Endothelial cell of umbilical vein (primary cell): ENCODE data around the gene DAGLB.

Experiments used
- CTCF ChIP-seq, 2 donors: IDR thresholded peaks; 1 replicate in 1 of 2; 2 replicates in 1 of 2; pipeline ENCODE4 v1.5.1; 2011; ENCODE audit warnings: low read length in 2 of 2, mild to moderate bottlenecking in 2 of 2, moderate library complexity in 2 of 2, control low read depth in 1 of 2, inconsistent platforms in 1 of 2, low read depth in 1 of 2; ENCODE audit not compliant: insufficient read depth in 1 of 2; ENCODE audit errors: extremely low read depth in 1 of 2
- EZH2 ChIP-seq: IDR thresholded peaks from 2 replicates; pipeline ENCODE4 v1.6.1; 2012; ENCODE audit warnings: borderline replicate concordance, low read depth, mild to moderate bottlenecking, moderate library complexity, low read length, inconsistent platforms; ENCODE audit not compliant: severe bottlenecking
- FOS ChIP-seq: IDR thresholded peaks from 2 replicates; pipeline ENCODE4 v1.6.1; 2011; ENCODE audit warnings: mild to moderate bottlenecking, low read length, moderate library complexity, borderline replicate concordance; ENCODE audit not compliant: insufficient read depth
- JUN ChIP-seq: IDR thresholded peaks from 2 replicates; pipeline ENCODE4 v1.6.1; 2011; ENCODE audit warnings: borderline replicate concordance, low read depth; ENCODE audit not compliant: insufficient read length, insufficient read depth
- MAX ChIP-seq: IDR thresholded peaks from 2 replicates; pipeline ENCODE4 v1.6.1; 2011; ENCODE audit not compliant: insufficient read depth, insufficient read length
- MYC ChIP-seq: IDR thresholded peaks from one replicate; pipeline ENCODE4 v1.6.1; 2011; ENCODE audit warnings: mild to moderate bottlenecking, low read depth, low read length
- POLR2A ChIP-seq: IDR thresholded peaks from 2 replicates; pipeline ENCODE4 v1.6.1; 2012; ENCODE audit warnings: low read depth, mild to moderate bottlenecking, control low read depth, low read length
- POLR2AphosphoS5 ChIP-seq: IDR thresholded peaks from 2 replicates; pipeline ENCODE4 v1.6.1; 2012; ENCODE audit warnings: low read depth, mild to moderate bottlenecking, control low read depth, low read length, moderate library complexity; ENCODE audit not compliant: insufficient read depth

DNA sequence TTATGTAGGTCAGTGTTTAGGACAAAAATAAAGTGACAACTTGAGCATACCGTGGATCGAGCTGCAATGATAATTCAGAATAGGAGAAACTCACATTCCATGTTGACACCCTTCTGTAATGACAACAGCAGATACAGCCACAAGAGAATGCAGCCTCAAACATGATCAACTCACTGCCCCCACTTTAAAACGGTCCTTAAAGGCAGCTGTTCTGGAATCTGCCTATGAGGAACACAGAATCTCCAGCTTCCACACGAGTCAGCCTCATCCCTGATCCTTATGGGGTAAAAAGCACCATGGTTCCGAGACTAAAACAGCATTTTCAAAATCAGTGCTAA, 32.5 kb upstream of the DAGLB start:
- TF ChIP-seq CTCF (IDR thresholded peaks at IDR 0.05; ENCODE audit: extremely low read depth in 1 of 2, insufficient read depth in 1 of 2, low read depth in 1 of 2, low read length in 2 of 2), result no peak
- no peak for TF ChIP-seq POLR2A
- no peak for TF ChIP-seq MAX
- no peak for TF ChIP-seq POLR2AphosphoS5
- TF ChIP-seq JUN, result no peak
- no peak for TF ChIP-seq MYC
- no peak for TF ChIP-seq EZH2
- no peak for TF ChIP-seq FOS
